GM23338 (cell line): Measurements from ENCODE around the gene GLA. TPM values are rescaled to one million over a fixed set of nuclear protein-coding genes. Genes with fewer than 3 reads are reported as not detected.

Experiments
- ATAC-seq: fragments of 200-7000 bp; cut with Tn5 transposase; 3 replicates; pipeline ENCODE4 v1.9.1; 2020
- DNase-seq: peaks from one replicate; pipeline ENCODE4 v3.0.0-alpha.2; 2015; ENCODE audit warnings: low spot score
- H2AFZ ChIP-seq: fragments of 200-600 bp; sonication (generic); 2 replicates; pipeline ENCODE4 v1.8.0; 2016; ENCODE audit warnings: antibody characterized with exemption, mild to moderate bottlenecking, moderate library complexity
- H3F3A ChIP-seq: fragments of 200-600 bp; sonication (generic); replicated peaks from 2 replicates; pipeline ENCODE4 v1.8.0; 2017; ENCODE audit warnings: antibody characterized with exemption, mixed run types, low read depth
- H3K27ac ChIP-seq: fragments of 200-600 bp; sonication (generic); 2 replicates; pipeline ENCODE4 v1.6.1; 2016; ENCODE audit warnings: low read depth
- H3K27me3 ChIP-seq: fragments of 200-600 bp; sonication (generic); 2 replicates; pipeline ENCODE4 v1.8.0; 2016; ENCODE audit warnings: mild to moderate bottlenecking, mixed run types, moderate library complexity; ENCODE audit not compliant: insufficient read depth
- H3K36me3 ChIP-seq: fragments of 200-600 bp; sonication (generic); 2 replicates; pipeline ENCODE4 v1.8.0; 2016; ENCODE audit warnings: mild to moderate bottlenecking; ENCODE audit not compliant: insufficient read depth
- H3K4me1 ChIP-seq: fragments of 200-600 bp; sonication (generic); 2 replicates; pipeline ENCODE4 v1.8.0; 2016; ENCODE audit warnings: mild to moderate bottlenecking, moderate library complexity; ENCODE audit not compliant: insufficient read depth
- H3K4me2 ChIP-seq: fragments of 200-600 bp; sonication (generic); 2 replicates; pipeline ENCODE4 v1.7.1; 2017; ENCODE audit warnings: mixed run types
- H3K4me3 ChIP-seq: fragments of 200-600 bp; sonication (generic); 2 replicates; pipeline ENCODE4 v1.6.1; 2016; ENCODE audit warnings: mixed run types
- H3K79me2 ChIP-seq: fragments of 200-600 bp; sonication (generic); replicated peaks from 2 replicates; pipeline ENCODE4 v1.8.0; 2017; ENCODE audit warnings: mild to moderate bottlenecking; ENCODE audit not compliant: insufficient read depth
- H3K9me2 ChIP-seq: fragments of 200-600 bp; sonication (generic); 2 replicates; pipeline ENCODE4 v1.8.0; 2017; ENCODE audit not compliant: insufficient read depth
- H4K20me1 ChIP-seq: fragments of 200-600 bp; sonication (generic); replicated peaks from 2 replicates; pipeline ENCODE4 v1.8.0; 2017; ENCODE audit warnings: mild to moderate bottlenecking; ENCODE audit not compliant: insufficient read depth
- H3K27ac Mint-ChIP-seq: 2 replicates; pipeline ENCODE4 v1.8.0; 2020; ENCODE audit warnings: inconsistent platforms, mild to moderate bottlenecking, moderate library complexity, mixed read lengths
- H3K27me3 Mint-ChIP-seq: 3 replicates; pipeline ENCODE4 v1.8.0; 2022; ENCODE audit warnings: low read depth, mild to moderate bottlenecking, moderate library complexity, mixed read lengths, inconsistent platforms; ENCODE audit not compliant: insufficient read depth, poor library complexity
- H3K36me3 Mint-ChIP-seq: 3 replicates; pipeline ENCODE4 v1.8.0; 2021; ENCODE audit warnings: low read depth, mild to moderate bottlenecking, inconsistent platforms, moderate library complexity, mixed read lengths
- H3K4me1 Mint-ChIP-seq: 3 replicates; pipeline ENCODE4 v1.8.0; 2020; ENCODE audit warnings: mild to moderate bottlenecking, inconsistent platforms, mixed read lengths
- H3K4me3 Mint-ChIP-seq: 3 replicates; pipeline ENCODE4 v1.8.0; 2021; ENCODE audit warnings: moderate library complexity, mild to moderate bottlenecking, inconsistent platforms, mixed read lengths
- H3K9me3 Mint-ChIP-seq: 3 replicates; pipeline ENCODE4 v1.8.0; 2020; ENCODE audit warnings: moderate library complexity, mild to moderate bottlenecking, inconsistent platforms, mixed read lengths
- CREB1 ChIP-seq: fragments of 250-450 bp; sonication (Bioruptor Pico); IDR thresholded peaks from 2 replicates; pipeline ENCODE4 v1.5.0; 2020; ENCODE audit warnings: low read depth, mild to moderate bottlenecking, moderate library complexity
- CTCF ChIP-seq, 2 experiments: fragments of 200-600 bp in 1 of 2; sonication (generic) in 1 of 2; conservative IDR thresholded peaks; 2 replicates each; pipeline versions ENCODE4 v1.5.1 to v1.6.1; 2016 to 2017; ENCODE audit warnings: antibody characterized with exemption in 2 of 2, low read depth in 2 of 2, mild to moderate bottlenecking in 2 of 2, moderate library complexity in 1 of 2
- ETS1 ChIP-seq: IDR thresholded peaks from 2 replicates; pipeline ENCODE4 v1.6.1; 2016; ENCODE audit warnings: antibody characterized with exemption
- EZH2 ChIP-seq: fragments of 200-600 bp; sonication (generic); IDR thresholded peaks from one replicate; pipeline ENCODE4 v1.8.0; 2017; ENCODE audit warnings: antibody characterized with exemption, mild to moderate bottlenecking, low read depth; ENCODE audit not compliant: unreplicated experiment
- EZH2phosphoT487 ChIP-seq: fragments of 200-600 bp; sonication (generic); IDR thresholded peaks from one replicate; pipeline ENCODE4 v1.8.1; 2018; ENCODE audit warnings: antibody characterized with exemption; ENCODE audit not compliant: unreplicated experiment
- JUNB ChIP-seq: IDR thresholded peaks from one replicate; pipeline ENCODE4 v1.6.1; 2016; ENCODE audit warnings: antibody characterized with exemption; ENCODE audit not compliant: unreplicated experiment
- NANOG ChIP-seq: IDR thresholded peaks from 2 replicates; pipeline ENCODE4 v1.6.1; 2016; ENCODE audit warnings: antibody characterized with exemption, borderline replicate concordance
- POLR2AphosphoS5 ChIP-seq: IDR thresholded peaks from 2 replicates; pipeline ENCODE4 v1.6.1; 2016; ENCODE audit warnings: antibody characterized with exemption, low read depth
- REST ChIP-seq: IDR thresholded peaks from one replicate; pipeline ENCODE4 v1.6.1; 2018; ENCODE audit warnings: antibody characterized with exemption; ENCODE audit not compliant: unreplicated experiment
- STAT1 ChIP-seq: IDR thresholded peaks from one replicate; pipeline ENCODE4 v1.6.1; 2016; ENCODE audit warnings: antibody characterized with exemption; ENCODE audit not compliant: unreplicated experiment
- ZNF114 ChIP-seq: fragments of 250-450 bp; sonication (Bioruptor Pico); IDR thresholded peaks from 2 replicates; pipeline ENCODE4 v1.5.0; 2020; ENCODE audit warnings: mild to moderate bottlenecking, moderate library complexity
- ZNF331 ChIP-seq: fragments of 250-450 bp; sonication (Bioruptor Pico); IDR thresholded peaks from 2 replicates; pipeline ENCODE4 v1.5.0; 2020; ENCODE audit warnings: low read depth, mild to moderate bottlenecking, moderate library complexity
- ZNF462 ChIP-seq: fragments of 250-450 bp; sonication (Bioruptor Pico); IDR thresholded peaks from 2 replicates; pipeline ENCODE4 v1.5.0; 2020; ENCODE audit warnings: mild to moderate bottlenecking, moderate library complexity
- polyA plus RNA-seq: library from polyadenylated mRNA; unstranded; fragments of >200 nt; fragmentation: Nextera tagmentation; extraction: Ambion mirVana; gene quantifications from 2 replicates; pipeline ENCODE4 v1.2.1, GENCODE V29; 2016
- total RNA-seq: library from RNA; depleted of rRNA; stranded (reverse); fragments of >200 nt; shearing (Covaris generic); gene quantifications from 2 replicates; pipeline ENCODE4 v1.2.3, GENCODE V29; 2014

Gene GLA
- total and polyA plus RNA-seq, 2 experiments from 2014 or later: 34.7 to 44.4 TPM

- peaks cover 28% of the 10 kb centered on the region for H3K36me3 Mint-ChIP-seq
- peaks cover 9% of the 10 kb centered on the region; the same call in 2 of the 3 replicates for H3K4me1 Mint-ChIP-seq
- peaks cover 22% of the 10 kb centered on the region for H3K79me2 ChIP-seq
- no peaks in the 10 kb centered on the region; the same call in 1 of the 2 replicates for H3K4me1 ChIP-seq
- peaks cover 14% of the 10 kb centered on the region for H3K27me3 Mint-ChIP-seq
- DNase-seq (no peak), ATAC-seq (no peak)
- no peak for TF ChIP-seq EZH2phosphoT487
- no peak for TF ChIP-seq ZNF462 (CRISPR knock-in tag)
- TF ChIP-seq ZNF331 (CRISPR knock-in tag): no peak
- TF ChIP-seq NANOG: no peak
- TF ChIP-seq EZH2: no peak
- TF ChIP-seq ZNF114 (CRISPR knock-in tag): no peak
- no peak for TF ChIP-seq POLR2AphosphoS5
- TF ChIP-seq CREB1 (CRISPR knock-in tag): no peak
- no peak for TF ChIP-seq STAT1
- no peak for TF ChIP-seq REST
- TF ChIP-seq ETS1: no peak
- no peak for TF ChIP-seq JUNB
- TF ChIP-seq CTCF (conservative IDR thresholded peaks at IDR 0.05; ENCODE audit: low read depth in 2 of 2): no peak
- H3K4me3 Mint-ChIP-seq: no peak overlapping the region
- H2AFZ ChIP-seq: no peak overlapping the region
- peaks cover 19% of the 10 kb centered on the region for H3K36me3 ChIP-seq
- H3F3A ChIP-seq: peaks cover 15% of the 10 kb centered on the region
- H4K20me1 ChIP-seq: no peaks in the 10 kb centered on the region; the same call in 1 of the 2 replicates
- no peaks in the 10 kb centered on the region for H3K27me3 ChIP-seq
- no peaks in the 10 kb centered on the region for H3K9me2 ChIP-seq
- H3K27ac Mint-ChIP-seq: no peak overlapping the region
- no peaks in the 10 kb centered on the region for H3K9me3 Mint-ChIP-seq
- H3K4me2 ChIP-seq: no peak overlapping the region
- H3K4me3 ChIP-seq: no peak overlapping the region
- H3K27ac ChIP-seq: no peak overlapping the region
Measured at GRCh38 chrX:101388604-101389003, 19.1 kb downstream of the GLA start.
